Measurements from ENCODE around the gene MYL7. TPM values are rescaled to one million over a fixed set of nuclear protein-coding genes. Genes with fewer than 3 reads are reported as not detected.

The MYL7 gene
- total RNA-seq, 1 experiment from 2014 or later: 5.7 TPM

DNA sequence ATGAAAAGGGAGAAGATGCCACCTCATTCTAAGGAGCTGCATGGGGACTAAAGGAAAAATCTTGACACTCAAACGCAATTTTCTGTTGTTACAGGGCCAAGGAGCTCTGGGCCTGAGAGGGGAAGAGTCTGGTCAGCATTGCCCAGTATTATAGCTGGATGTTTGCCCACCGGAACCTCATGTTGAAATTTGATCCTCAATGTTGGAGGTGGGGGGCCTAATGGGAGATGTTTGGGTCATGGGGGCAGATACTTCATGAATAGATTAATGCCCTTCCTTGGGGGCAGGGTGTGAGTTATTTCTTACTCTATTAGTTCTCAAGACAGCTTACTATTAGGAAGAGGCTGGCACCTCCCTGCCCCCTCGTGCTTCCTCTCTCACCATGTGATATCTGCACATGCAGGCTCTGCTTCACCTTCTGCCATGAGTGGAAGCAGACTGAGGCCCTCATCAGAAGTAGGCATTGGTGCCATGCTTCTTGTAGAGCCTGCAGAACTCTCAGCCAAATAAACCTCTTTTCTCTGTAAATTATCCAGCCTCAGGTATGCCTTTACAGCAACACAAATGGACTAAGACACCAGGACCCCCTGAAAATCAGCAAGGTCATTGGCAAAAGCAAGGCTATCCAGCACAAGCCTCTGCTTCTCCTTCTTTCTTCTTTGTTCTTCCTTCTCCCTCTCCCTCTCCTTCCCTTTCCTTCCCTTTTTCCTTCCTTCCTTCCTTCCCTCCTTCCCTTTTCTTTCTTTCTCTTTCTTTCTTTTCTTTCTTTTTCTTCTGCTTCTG lies 33.0 kb upstream of the MYL7 start:
- H3K9ac ChIP-seq (ENCODE audit: extremely low read depth, insufficient read length, low read length): no peak overlapping the region
- no peaks in the 10 kb centered on the region for H3K4me1 ChIP-seq (ENCODE audit: insufficient read depth, low read length)
- no CpG with 5 or more reads among the region's 3 CpGs for WGBS (ENCODE audit: extremely low coverage, insufficient read length, low lambda C conversion rate)
- Mint-ChIP-seq H3K36me3 (ENCODE audit: insufficient read depth in 1 of 3, low read depth in 3 of 3) (no peaks in the 10 kb centered on the region), H3K27ac (no peak overlapping the region), H3K9me3 (peaks cover 2 to 3% of the 10 kb centered on the region in 2 experiments; a peak in 3 of 5 replicates), H3K4me1 (peaks cover 10 to 15% of the 10 kb centered on the region in 2 experiments), H3K27me3 (ENCODE audit: low read depth) (peaks cover 41% of the 10 kb centered on the region), H3K4me3 (no peak overlapping the region)
- H2AK5ac ChIP-seq (ENCODE audit: insufficient read length, low read length): no peak overlapping the region
- no peak overlapping the region for H3K4me2 ChIP-seq (ENCODE audit: insufficient read depth, insufficient read length, low read length)
- H4K20me1 ChIP-seq (ENCODE audit: control insufficient read depth, insufficient read depth, insufficient read length): no peaks in the 10 kb centered on the region
- no peak overlapping the region for H3K14ac ChIP-seq (ENCODE audit: insufficient read depth, low read length)
- H3K79me2 ChIP-seq (ENCODE audit: insufficient read depth, low read length): no peaks in the 10 kb centered on the region
- H2BK12ac ChIP-seq (ENCODE audit: insufficient read length, low read depth, low read length): no peak overlapping the region
- no peak overlapping the region for H4K8ac ChIP-seq (replicated peaks; ENCODE audit: insufficient read length, low read depth, low read length)
- H3K9me3 ChIP-seq (ENCODE audit: control insufficient read depth, low read depth, low read length): no peaks in the 10 kb centered on the region
- DNase-seq: peak; percentile 5
- no peak overlapping the region for H3K18ac ChIP-seq (ENCODE audit: insufficient read length, low read depth, low read length)
- H3K4ac ChIP-seq (ENCODE audit: low read depth, low read length): no peak overlapping the region
- no peak overlapping the region for H2BK20ac ChIP-seq (ENCODE audit: low read depth, low read length, poor library complexity, severe bottlenecking)
- no peak overlapping the region for H2BK120ac ChIP-seq (ENCODE audit: low read depth, low read length, poor library complexity, severe bottlenecking)
- H3K23me2 ChIP-seq (ENCODE audit: insufficient read length, low read depth, low read length, poor library complexity, severe bottlenecking): no peaks in the 10 kb centered on the region
- H4K5ac ChIP-seq (ENCODE audit: insufficient read length, low read depth, low read length): no peak overlapping the region
- no peak overlapping the region for H2BK15ac ChIP-seq (ENCODE audit: low read depth, low read length)
- H3K27me3 ChIP-seq (ENCODE audit: insufficient read depth, low read length): no peaks in the 10 kb centered on the region
- TF ChIP-seq CTCF (conservative IDR thresholded peaks at IDR 0.05): no peak
- no peak overlapping the region for H3K56ac ChIP-seq (ENCODE audit: insufficient read length, low read depth, low read length)
- H3K27ac ChIP-seq (ENCODE audit: insufficient read length, low read depth, low read length): no peak overlapping the region
- H3K79me1 ChIP-seq (ENCODE audit: insufficient read depth, low read depth, low read length, poor library complexity, severe bottlenecking): no peaks in the 10 kb centered on the region
- H3K23ac ChIP-seq (ENCODE audit: insufficient read length, low read depth, low read length): no peak overlapping the region
- H4K91ac ChIP-seq (ENCODE audit: insufficient read length, low read depth, low read length): no peak overlapping the region
- no peak overlapping the region for H2BK5ac ChIP-seq (ENCODE audit: insufficient read length, low read length)
- H3T11ph ChIP-seq (ENCODE audit: low read length): no peak overlapping the region
- no peak overlapping the region for H2AFZ ChIP-seq (ENCODE audit: low read length)

All from H9 (cell line).